HepG2 (cell line): ENCODE data around the gene MBD3L2. TPM values are rescaled to one million over a fixed set of nuclear protein-coding genes. Genes with fewer than 3 reads are reported as not detected.
A peak's percentile ranks its signal among the peaks of the same experiment; 100 is the strongest.

Experiments used
- ATRX ChIP-seq: sonication (generic); formaldehyde crosslinking; IDR thresholded peaks from 2 replicates; pipeline ENCODE4 v1.4.0; 2020; ENCODE audit warnings: missing genetic modification reagents, borderline replicate concordance
- CENPT ChIP-seq: sonication (generic); formaldehyde crosslinking; IDR thresholded peaks from 2 replicates; pipeline ENCODE4 v1.8.0; 2022; ENCODE audit warnings: low read depth, mild to moderate bottlenecking, moderate library complexity, missing genetic modification reagents
- CREB1 ChIP-seq, 2 experiments: fragments of 450-650 bp in 1 of 2; IDR thresholded peaks; 2 replicates each; pipeline ENCODE4 v1.6.1; 2016 to 2017; ENCODE audit warnings: control low read depth in 1 of 2, mild to moderate bottlenecking in 1 of 2, missing compliant biosample characterization in 1 of 2, missing genetic modification characterization in 1 of 2
- HNRNPL ChIP-seq: fragments of 200-400 bp; formaldehyde crosslinking; IDR thresholded peaks from 2 replicates; pipeline ENCODE4 v1.6.1; 2017; ENCODE audit warnings: mild to moderate bottlenecking, low read depth, low read length
- HOXA3 ChIP-seq: sonication (generic); formaldehyde crosslinking; IDR thresholded peaks from 2 replicates; pipeline ENCODE4 v1.5.0; 2020; ENCODE audit warnings: missing genetic modification reagents
- HOXA5 ChIP-seq: sonication (generic); formaldehyde crosslinking; IDR thresholded peaks from 2 replicates; pipeline ENCODE4 v1.4.0; 2020; ENCODE audit warnings: missing genetic modification reagents
- ISX ChIP-seq: sonication (generic); formaldehyde crosslinking; conservative IDR thresholded peaks from 2 replicates; pipeline ENCODE4 v1.5.0; 2020; ENCODE audit warnings: missing genetic modification reagents
- KLF15 ChIP-seq: sonication (generic); formaldehyde crosslinking; IDR thresholded peaks from 2 replicates; pipeline ENCODE4 v1.8.1; 2023; ENCODE audit warnings: borderline replicate concordance, mild to moderate bottlenecking, inconsistent platforms, missing genetic modification reagents, mixed read lengths
- KMT2B ChIP-seq: IDR thresholded peaks from 2 replicates; pipeline ENCODE4 v1.6.1; 2016; ENCODE audit warnings: missing genetic modification reagents, missing compliant biosample characterization
- NFRKB ChIP-seq: fragments of 450-650 bp; IDR thresholded peaks from 2 replicates; pipeline ENCODE4 v1.6.1; 2017
- NR2C2 ChIP-seq: sonication (generic); formaldehyde crosslinking; IDR thresholded peaks from 2 replicates; pipeline ENCODE4 v1.4.0; 2020; ENCODE audit warnings: missing genetic modification reagents, mild to moderate bottlenecking, moderate library complexity, borderline replicate concordance
- NR2F6 ChIP-seq, 2 experiments: IDR thresholded peaks; 2 replicates each; pipeline ENCODE4 v1.6.1; 2016; ENCODE audit warnings: antibody characterized with exemption in 1 of 2, mild to moderate bottlenecking in 1 of 2
- PRDM4 ChIP-seq: sonication (generic); formaldehyde crosslinking; IDR thresholded peaks from 2 replicates; pipeline ENCODE4 v1.9.0; 2021; ENCODE audit warnings: missing genetic modification reagents, borderline replicate concordance
- SAP130 ChIP-seq: IDR thresholded peaks from 2 replicates; pipeline ENCODE4 v1.6.1; 2016; ENCODE audit warnings: low read depth
- ZC3H13 ChIP-seq: sonication (generic); formaldehyde crosslinking; IDR thresholded peaks from 2 replicates; pipeline ENCODE4 v1.8.1; 2023; ENCODE audit warnings: mild to moderate bottlenecking, missing genetic modification reagents, moderate library complexity
- ZNF468 ChIP-seq: sonication (generic); formaldehyde crosslinking; IDR thresholded peaks from 2 replicates; pipeline ENCODE4 v1.8.0; 2022; ENCODE audit warnings: mild to moderate bottlenecking, moderate library complexity, missing genetic modification reagents
- ZNF557 ChIP-seq: sonication (generic); formaldehyde crosslinking; IDR thresholded peaks from 2 replicates; pipeline ENCODE4 v1.4.0; 2020; ENCODE audit warnings: missing genetic modification reagents
- ZNF563 ChIP-seq: sonication (generic); formaldehyde crosslinking; IDR thresholded peaks from 2 replicates; pipeline ENCODE4 v1.8.0; 2022; ENCODE audit warnings: mild to moderate bottlenecking, moderate library complexity, missing genetic modification reagents
- ZNF768 ChIP-seq: sonication (generic); formaldehyde crosslinking; IDR thresholded peaks from 2 replicates; pipeline ENCODE4 v1.4.0; 2020; ENCODE audit warnings: missing genetic modification reagents
- ZSCAN12 ChIP-seq: sonication (generic); formaldehyde crosslinking; IDR thresholded peaks from 2 replicates; pipeline ENCODE4 v1.9.0; 2021; ENCODE audit warnings: mild to moderate bottlenecking, missing genetic modification reagents
- polyA plus RNA-seq, 8 experiments: library from polyadenylated mRNA; depleted of rRNA in 3 of 8; stranded (reverse) in 7 of 8; unstranded in 1 of 8; fragments of >200 nt; fragmentation: Illumina TruSeq in 4 of 8; extraction: Trizol in 4 of 8; gene quantifications; 2 replicates each; pipeline versions ENCODE4 v1.2.1 to v1.2.3, GENCODE V29; 2011 to 2016; ENCODE audit warnings: low read depth in 4 of 8, missing spikeins in 1 of 8, mixed read lengths in 1 of 8; ENCODE audit not compliant: insufficient read depth in 1 of 8
- total RNA-seq, 5 experiments: library from RNA; depleted of rRNA; stranded (reverse); fragments of >200 nt; fragmentation: Illumina TruSeq; extraction: Trizol; gene quantifications; 2 replicates each; pipeline ENCODE4 v1.2.3, GENCODE V29; 2016; ENCODE audit warnings: low read depth in 1 of 5
- TF ChIP-seq, protein P1 (sequence below): sonication (generic); formaldehyde crosslinking; IDR thresholded peaks from 2 replicates; pipeline ENCODE4 v1.5.0; 2020; ENCODE audit warnings: missing genetic modification reagents
- TF ChIP-seq, protein P2 (sequence below): sonication (generic); formaldehyde crosslinking; IDR thresholded peaks from 2 replicates; pipeline ENCODE4 v1.4.0; 2020; ENCODE audit warnings: missing genetic modification reagents

The MBD3L2 gene
- total and polyA plus RNA-seq, 2 of the 13 experiments (the other 11 are each of a cell fraction or from before 2014, with no cell fraction given): not detected

DNA sequence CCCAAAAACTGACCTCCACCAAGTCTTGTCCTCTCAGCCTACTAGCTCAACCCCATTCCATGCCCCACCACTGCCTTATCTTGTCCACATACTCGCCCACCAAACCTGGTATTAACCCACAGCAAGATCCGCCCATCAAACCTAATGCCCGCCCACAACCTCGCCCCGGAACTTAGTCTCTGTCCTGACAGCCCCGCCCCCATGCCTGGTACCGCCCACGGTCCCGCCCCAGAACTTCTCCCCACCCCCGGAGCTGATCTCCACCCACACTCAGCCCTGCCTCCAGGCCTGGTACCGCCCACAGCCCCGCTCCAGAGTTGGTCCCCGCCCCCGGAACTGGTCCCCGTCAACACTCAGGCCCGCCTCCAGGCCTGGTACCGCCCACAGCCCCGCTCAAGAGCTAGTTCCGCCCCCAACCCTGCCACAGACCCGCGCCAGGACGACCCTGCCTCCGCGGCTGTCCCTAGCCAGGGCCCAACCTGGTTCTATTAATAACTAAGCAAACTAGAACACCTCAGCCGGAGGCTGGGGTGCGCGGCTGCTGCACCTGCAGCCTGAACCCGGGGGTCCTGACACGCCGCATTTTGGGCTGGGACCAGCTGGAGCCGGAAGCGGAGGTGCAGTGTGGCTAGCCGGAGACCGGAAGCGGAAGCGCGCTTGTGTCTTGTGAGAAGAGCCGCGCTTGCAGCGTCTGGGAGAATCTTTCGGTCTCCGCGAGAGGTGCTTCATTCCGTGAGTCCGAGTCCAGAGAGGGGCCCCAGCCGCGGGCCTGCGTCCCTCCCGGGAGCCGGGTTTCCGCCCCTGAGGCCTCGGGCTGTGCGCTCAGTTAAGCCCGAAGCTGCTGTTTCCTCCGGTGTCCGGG lies 20.2 kb downstream of the MBD3L2 start, which contains the start of gene ZNF557 (continued):
- TF ChIP-seq ZNF468 (CRISPR knock-in tag): no peak
- TF ChIP-seq NR2F6 (IDR thresholded peaks at IDR 0.05): no peak
- no peak for TF ChIP-seq NR2F6 (CRISPR knock-in tag; IDR thresholded peaks at IDR 0.05)
- TF ChIP-seq KLF15 (CRISPR knock-in tag): no peak
- TF ChIP-seq CENPT (CRISPR knock-in tag): no peak
- 0 out of 2 replicates have a peak, but pooled peaks have one; percentile 40 for TF ChIP-seq ZNF557 (CRISPR knock-in tag)
- TF ChIP-seq SAP130: peak; percentile 95
- TF ChIP-seq HOXA5 (CRISPR knock-in tag): no peak; the same call in 1 of the 2 replicates
- peak; percentile 81; the same call in 1 of the 2 replicates for TF ChIP-seq ZNF563
- no peak for TF ChIP-seq ZC3H13 (CRISPR knock-in tag)
- TF ChIP-seq ZNF768: peak; percentile 36; the same call in 1 of the 2 replicates
- no peak; the same call in 1 of the 2 replicates for TF ChIP-seq KMT2B (CRISPR knock-in tag)
- TF ChIP-seq ATRX (CRISPR knock-in tag): no peak
- TF ChIP-seq, protein P1, sequence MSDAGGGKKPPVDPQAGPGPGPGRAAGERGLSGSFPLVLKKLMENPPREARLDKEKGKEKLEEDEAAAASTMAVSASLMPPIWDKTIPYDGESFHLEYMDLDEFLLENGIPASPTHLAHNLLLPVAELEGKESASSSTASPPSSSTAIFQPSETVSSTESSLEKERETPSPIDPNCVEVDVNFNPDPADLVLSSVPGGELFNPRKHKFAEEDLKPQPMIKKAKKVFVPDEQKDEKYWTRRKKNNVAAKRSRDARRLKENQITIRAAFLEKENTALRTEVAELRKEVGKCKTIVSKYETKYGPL (CRISPR knock-in tag): no peak
- TF ChIP-seq PRDM4 (CRISPR knock-in tag): no peak
- no peak for TF ChIP-seq CREB1 (IDR thresholded peaks at IDR 0.05)
- no peak for TF ChIP-seq CREB1 (CRISPR knock-in tag; IDR thresholded peaks at IDR 0.05)
- no peak for TF ChIP-seq ZSCAN12 (CRISPR knock-in tag)
- TF ChIP-seq NFRKB: no peak
- 0 out of 2 replicates have a peak, but pooled peaks have one; percentile 46 for TF ChIP-seq HOXA3
- peak; percentile 91 for TF ChIP-seq NR2C2
- TF ChIP-seq, protein P2, sequence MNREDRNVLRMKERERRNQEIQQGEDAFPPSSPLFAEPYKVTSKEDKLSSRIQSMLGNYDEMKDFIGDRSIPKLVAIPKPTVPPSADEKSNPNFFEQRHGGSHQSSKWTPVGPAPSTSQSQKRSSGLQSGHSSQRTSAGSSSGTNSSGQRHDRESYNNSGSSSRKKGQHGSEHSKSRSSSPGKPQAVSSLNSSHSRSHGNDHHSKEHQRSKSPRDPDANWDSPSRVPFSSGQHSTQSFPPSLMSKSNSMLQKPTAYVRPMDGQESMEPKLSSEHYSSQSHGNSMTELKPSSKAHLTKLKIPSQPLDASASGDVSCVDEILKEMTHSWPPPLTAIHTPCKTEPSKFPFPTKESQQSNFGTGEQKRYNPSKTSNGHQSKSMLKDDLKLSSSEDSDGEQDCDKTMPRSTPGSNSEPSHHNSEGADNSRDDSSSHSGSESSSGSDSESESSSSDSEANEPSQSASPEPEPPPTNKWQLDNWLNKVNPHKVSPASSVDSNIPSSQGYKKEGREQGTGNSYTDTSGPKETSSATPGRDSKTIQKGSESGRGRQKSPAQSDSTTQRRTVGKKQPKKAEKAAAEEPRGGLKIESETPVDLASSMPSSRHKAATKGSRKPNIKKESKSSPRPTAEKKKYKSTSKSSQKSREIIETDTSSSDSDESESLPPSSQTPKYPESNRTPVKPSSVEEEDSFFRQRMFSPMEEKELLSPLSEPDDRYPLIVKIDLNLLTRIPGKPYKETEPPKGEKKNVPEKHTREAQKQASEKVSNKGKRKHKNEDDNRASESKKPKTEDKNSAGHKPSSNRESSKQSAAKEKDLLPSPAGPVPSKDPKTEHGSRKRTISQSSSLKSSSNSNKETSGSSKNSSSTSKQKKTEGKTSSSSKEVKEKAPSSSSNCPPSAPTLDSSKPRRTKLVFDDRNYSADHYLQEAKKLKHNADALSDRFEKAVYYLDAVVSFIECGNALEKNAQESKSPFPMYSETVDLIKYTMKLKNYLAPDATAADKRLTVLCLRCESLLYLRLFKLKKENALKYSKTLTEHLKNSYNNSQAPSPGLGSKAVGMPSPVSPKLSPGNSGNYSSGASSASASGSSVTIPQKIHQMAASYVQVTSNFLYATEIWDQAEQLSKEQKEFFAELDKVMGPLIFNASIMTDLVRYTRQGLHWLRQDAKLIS (CRISPR knock-in tag): no peak
- TF ChIP-seq ISX: 0 out of 2 replicates have a peak, but pooled peaks have one; percentile 41
- 0 out of 2 replicates have a peak, but pooled peaks have one; percentile 36 for TF ChIP-seq HNRNPL
